KMS-11 (cell line): ENCODE results near the gene MGAT4A.

Experiments
- H2AFZ ChIP-seq: fragments of 200-600 bp; sonication (generic); 2 replicates; pipeline ENCODE4 v1.6.1; 2016; ENCODE audit warnings: antibody characterized with exemption, mixed run types, low read depth
- H3K27ac ChIP-seq: fragments of 200-600 bp; sonication (generic); 2 replicates; pipeline ENCODE4 v1.6.1; 2016; ENCODE audit warnings: mild to moderate bottlenecking, mixed run types
- H3K27me3 ChIP-seq: fragments of 200-600 bp; sonication (generic); 2 replicates; pipeline ENCODE4 v1.6.1; 2017; ENCODE audit warnings: mild to moderate bottlenecking, low read depth, mixed run types, moderate library complexity; ENCODE audit not compliant: insufficient read depth
- H3K36me3 ChIP-seq: fragments of 200-600 bp; sonication (generic); 2 replicates; pipeline ENCODE4 v1.6.1; 2017; ENCODE audit warnings: mild to moderate bottlenecking, mixed run types; ENCODE audit not compliant: insufficient read depth
- H3K4me1 ChIP-seq: fragments of 200-600 bp; sonication (generic); 2 replicates; pipeline ENCODE4 v1.6.1; 2016; ENCODE audit warnings: mild to moderate bottlenecking, low read depth, mixed run types; ENCODE audit not compliant: poor library complexity, severe bottlenecking
- H3K4me2 ChIP-seq: fragments of 200-600 bp; sonication (generic); 2 replicates; pipeline ENCODE4 v1.7.0; 2016; ENCODE audit warnings: mild to moderate bottlenecking, mixed run types
- H3K4me3 ChIP-seq: fragments of 200-600 bp; sonication (generic); IDR thresholded peaks from 2 replicates; pipeline ENCODE4 v1.6.1; 2017; ENCODE audit warnings: low read depth, low read length, mixed read lengths; ENCODE audit not compliant: insufficient read depth
- H3K79me2 ChIP-seq: fragments of 200-600 bp; sonication (generic); 2 replicates; pipeline ENCODE4 v1.6.1; 2016; ENCODE audit warnings: low read depth, mixed run types; ENCODE audit not compliant: insufficient read depth
- H3K9ac ChIP-seq: fragments of 200-600 bp; sonication (generic); 2 replicates; pipeline ENCODE4 v1.6.1; 2016; ENCODE audit warnings: mild to moderate bottlenecking, mixed run types
- H4K20me1 ChIP-seq: fragments of 200-600 bp; sonication (generic); 2 replicates; pipeline ENCODE4 v1.6.1; 2016; ENCODE audit warnings: mild to moderate bottlenecking, mixed run types; ENCODE audit not compliant: insufficient read depth
- CTCF ChIP-seq: fragments of 200-600 bp; sonication (generic); conservative IDR thresholded peaks from 2 replicates; pipeline ENCODE4 v1.6.1; 2017; ENCODE audit warnings: low read depth, mild to moderate bottlenecking, antibody characterized with exemption, low read length, moderate library complexity, mixed read lengths

Gene MGAT4A

GRCh38 chr2:98720286-98720685 lies 10.6 kb downstream of the MGAT4A start:
- no peaks in the 10 kb centered on the region for H3K79me2 ChIP-seq
- TF ChIP-seq CTCF = no peak
- no peaks in the 10 kb centered on the region for H3K27me3 ChIP-seq
- no peak overlapping the region for H3K4me3 ChIP-seq
- no peaks in the 10 kb centered on the region for H3K4me1 ChIP-seq
- no peaks in the 10 kb centered on the region for H3K36me3 ChIP-seq
- no peak overlapping the region for H3K4me2 ChIP-seq
- H4K20me1 ChIP-seq = no peaks in the 10 kb centered on the region
- H3K27ac ChIP-seq = no peak overlapping the region
- no peak overlapping the region for H2AFZ ChIP-seq
- H3K9ac ChIP-seq = no peak overlapping the region

- Histone ChIP-seq H3K4me2 (no peak overlapping the region), H3K4me3 (no peak overlapping the region), H3K27ac (no peak overlapping the region), H3K4me1 (no peaks in the 10 kb centered on the region), H3K79me2 (no peaks in the 10 kb centered on the region), H2AFZ (no peak overlapping the region), H3K9ac (no peak overlapping the region), H3K27me3 (no peaks in the 10 kb centered on the region), H4K20me1 (no peaks in the 10 kb centered on the region), H3K36me3 (no peaks in the 10 kb centered on the region)
- no peak for TF ChIP-seq CTCF
Observed at GRCh38 chr2:98717621-98718020, 13.3 kb downstream of the MGAT4A start.

GRCh38 chr2:98716786-98717185 lies 14.1 kb downstream of the MGAT4A start:
- H3K27me3 ChIP-seq = no peaks in the 10 kb centered on the region
- H3K9ac ChIP-seq = no peak overlapping the region
- no peaks in the 10 kb centered on the region for H3K4me1 ChIP-seq
- no peak overlapping the region for H2AFZ ChIP-seq
- H3K36me3 ChIP-seq = no peaks in the 10 kb centered on the region
- H4K20me1 ChIP-seq = no peaks in the 10 kb centered on the region
- H3K4me2 ChIP-seq = no peak overlapping the region
- no peaks in the 10 kb centered on the region for H3K79me2 ChIP-seq
- no peak overlapping the region for H3K4me3 ChIP-seq
- no peak overlapping the region for H3K27ac ChIP-seq
- no peak for TF ChIP-seq CTCF

- Histone ChIP-seq H3K4me2 (no peak overlapping the region), H3K27ac (no peak overlapping the region), H3K36me3 (no peaks in the 10 kb centered on the region), H3K79me2 (no peaks in the 10 kb centered on the region), H3K27me3 (no peaks in the 10 kb centered on the region), H4K20me1 (no peaks in the 10 kb centered on the region), H3K9ac (no peak overlapping the region), H3K4me3 (no peak overlapping the region), H2AFZ (no peak overlapping the region), H3K4me1 (no peaks in the 10 kb centered on the region)
- TF ChIP-seq CTCF = no peak
Observed at GRCh38 chr2:98715812-98716451, 15.0 kb downstream of the MGAT4A start.
